Thyroid gland (tissue), 4 donors: ENCODE measurements around the gene SPOCK1. TPM values are rescaled to one million over a fixed set of nuclear protein-coding genes. Genes with fewer than 3 reads are reported as not detected.

Experiments
- DNase-seq, 2 donors: peaks; one replicate each; pipeline ENCODE4 v3.0.0-alpha.2; 2019
- H3K27ac ChIP-seq, 3 donors: fragments of 200-600 bp; sonication (generic); 1 replicate in 2 of 3; 2 replicates in 1 of 3; pipeline ENCODE4 v1.5.1; 2016 to 2019; ENCODE audit warnings: mild to moderate bottlenecking in 1 of 3, moderate library complexity in 1 of 3
- H3K27me3 ChIP-seq: fragments of 200-600 bp; sonication (generic); one replicate; pipeline ENCODE4 v1.5.1; 2019
- H3K36me3 ChIP-seq, 2 donors: fragments of 200-600 bp; sonication (generic); one replicate each; pipeline ENCODE4 v1.5.1; 2016 to 2019
- H3K4me1 ChIP-seq, 2 donors: fragments of 200-600 bp; sonication (generic); one replicate each; pipeline ENCODE4 v1.5.1; 2017 to 2019
- H3K4me3 ChIP-seq, 3 donors: fragments of 200-600 bp; sonication (generic); replicated peaks in 1 of 3; 1 replicate in 2 of 3; 2 replicates in 1 of 3; pipeline ENCODE4 v1.5.1; 2016; ENCODE audit warnings: mild to moderate bottlenecking in 1 of 3
- H3K9me3 ChIP-seq: fragments of 200-600 bp; sonication (generic); one replicate; pipeline ENCODE4 v1.5.1; 2017
- CTCF ChIP-seq, 6 experiments: fragments of 200-600 bp in 3 of 6; fragments of 450-650 bp in 3 of 6; sonication (generic) in 3 of 6; IDR thresholded peaks; one replicate each; pipeline ENCODE4 v1.5.1; 2016 to 2019; ENCODE audit warnings: antibody characterized with exemption in 6 of 6, mild to moderate bottlenecking in 2 of 6, inconsistent platforms in 1 of 6, moderate library complexity in 1 of 6
- POLR2A ChIP-seq, 2 donors: fragments of 450-650 bp; IDR thresholded peaks; one replicate each; pipeline ENCODE4 v1.6.1; 2017; ENCODE audit warnings: antibody characterized with exemption in 2 of 2, mild to moderate bottlenecking in 2 of 2, moderate library complexity in 1 of 2
- WGBS, 2 donors: methylation state at CpG; one replicate each; pipeline ENCODE4 v1.1.5; 2017; 5-methylcytosine and 5-hydroxymethylcytosine counted together
- intact Hi-C: fragments of 100-400 bp; cut with DNase I; formaldehyde crosslinking; loops from one replicate; pipeline ENCODE4 v1.15.1; 2023
- total RNA-seq, 4 donors: library from RNA; depleted of rRNA; stranded (reverse); fragments of >200 nt; gene quantifications; one replicate each; pipeline ENCODE4 v1.2.3, GENCODE V29; 2016

Gene SPOCK1
- total RNA-seq, 4 donors from 2014 or later = 15.8 to 34.1 (median 27.5) TPM

GRCh38 chr5:137148159-137148558 lies 351.0 kb downstream of the SPOCK1 start:
- no peak overlapping the region for H3K4me3 ChIP-seq
- H3K27me3 ChIP-seq = no peaks in the 10 kb centered on the region
- no peaks in the 10 kb centered on the region for H3K4me1 ChIP-seq
- H3K36me3 ChIP-seq = no peaks in the 10 kb centered on the region
- TF ChIP-seq POLR2A (IDR thresholded peaks at IDR 0.05) (no peak), CTCF (IDR thresholded peaks at IDR 0.05) (no peak)
- H3K9me3 ChIP-seq = no peaks in the 10 kb centered on the region
- 84 to 94% methylated on average over 1 of the region's 1 CpG for WGBS, 2 donors
- H3K27ac ChIP-seq = no peak overlapping the region
- intact Hi-C loops = no loop called here
- no peak for DNase-seq

- TF ChIP-seq CTCF (IDR thresholded peaks at IDR 0.05) = no peak
- TF ChIP-seq POLR2A (IDR thresholded peaks at IDR 0.05) = no peak
- intact Hi-C loops = no loop called here
- Histone ChIP-seq H3K9me3 (no peaks in the 10 kb centered on the region), H3K27ac (no peak overlapping the region), H3K4me1 (peaks cover 1 to 6% of the 10 kb centered on the region in 2 donors), H3K4me3 (no peak overlapping the region), H3K36me3 (no peaks in the 10 kb centered on the region), H3K27me3 (no peaks in the 10 kb centered on the region)
- no peak for DNase-seq
- 69 to 71% methylated on average over 5 of the region's 5 CpGs for WGBS, 2 donors
Observed at GRCh38 chr5:137147346-137147745, 351.8 kb downstream of the SPOCK1 start.

- WGBS, 2 donors = 67 to 68% methylated on average over 8 of the region's 8 CpGs
- no peak for DNase-seq
- no peak overlapping the region for H3K27ac ChIP-seq
- no peaks in the 10 kb centered on the region for H3K27me3 ChIP-seq
- no peak overlapping the region for H3K4me3 ChIP-seq
- intact Hi-C loops = no loop called here
- H3K4me1 ChIP-seq = peaks cover 5 to 10% of the 10 kb centered on the region in 2 donors
- no peaks in the 10 kb centered on the region for H3K36me3 ChIP-seq
- no peaks in the 10 kb centered on the region for H3K9me3 ChIP-seq
- no peak for TF ChIP-seq POLR2A (IDR thresholded peaks at IDR 0.05)
- TF ChIP-seq CTCF (IDR thresholded peaks at IDR 0.05) = no peak
Observed at GRCh38 chr5:137146402-137146890, 352.7 kb downstream of the SPOCK1 start.

GRCh38 chr5:137145721-137146120 lies 353.4 kb downstream of the SPOCK1 start:
- no peaks in the 10 kb centered on the region for H3K27me3 ChIP-seq
- DNase-seq = no peak
- intact Hi-C loops = no loop called here
- no peak overlapping the region for H3K4me3 ChIP-seq
- H3K27ac ChIP-seq = no peak overlapping the region
- no peaks in the 10 kb centered on the region for H3K9me3 ChIP-seq
- no peak for TF ChIP-seq CTCF (IDR thresholded peaks at IDR 0.05)
- TF ChIP-seq POLR2A (IDR thresholded peaks at IDR 0.05) = no peak
- WGBS, 2 donors = 90 to 95% methylated on average over 2 of the region's 2 CpGs
- H3K4me1 ChIP-seq = peaks cover 5 to 10% of the 10 kb centered on the region in 2 donors
- H3K36me3 ChIP-seq = no peaks in the 10 kb centered on the region

DNA sequence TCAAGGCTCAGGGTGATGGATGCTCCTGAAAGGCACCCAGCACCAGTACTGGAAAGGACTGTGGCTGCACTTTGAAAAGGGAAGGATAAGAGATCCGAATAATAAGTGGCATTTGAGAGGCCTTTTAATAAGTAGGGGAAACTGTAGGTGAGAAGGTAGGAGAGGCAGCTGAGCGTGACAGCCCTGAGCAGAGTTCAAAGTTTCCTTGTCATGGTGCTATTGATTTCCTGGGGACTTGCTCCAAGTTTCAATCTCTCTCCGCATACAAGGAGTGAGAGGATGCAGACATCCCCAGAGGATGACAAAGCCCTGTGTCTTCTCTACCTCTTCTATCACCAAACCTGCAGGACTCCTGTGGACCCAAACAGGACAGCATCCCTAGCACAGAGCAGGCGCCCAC lies 354.5 kb downstream of the SPOCK1 start:
- WGBS, 2 donors = 71 to 83% methylated on average over 4 of the region's 4 CpGs
- no peaks in the 10 kb centered on the region for H3K27me3 ChIP-seq
- intact Hi-C loops = no loop called here
- no peaks in the 10 kb centered on the region for H3K9me3 ChIP-seq
- no peaks in the 10 kb centered on the region for H3K36me3 ChIP-seq
- H3K4me1 ChIP-seq = peaks cover 5 to 10% of the 10 kb centered on the region in 2 donors
- TF ChIP-seq CTCF (IDR thresholded peaks at IDR 0.05) (no peak), POLR2A (IDR thresholded peaks at IDR 0.05) (no peak)
- H3K4me3 ChIP-seq = no peak overlapping the region
- DNase-seq = no peak
- H3K27ac ChIP-seq = no peak overlapping the region
